Measurements from ENCODE around the gene CT47A1.
"Not testable (repeated sequence)": the region's sequence is repeated elsewhere in the genome, so short reads cannot be mapped to it uniquely, and the experiment has no call there.

CT47A1 gene

GRCh38 chrX:120985660-120986059 is at the start of gene CT47A1:
TSS of gene CT47A1 (minus strand) at chrX:120985760. CDS start at chrX:120985529, 231 bp downstream.
- DNase-seq = not testable (repeated sequence)

GRCh38 chrX:121032531-121032930 is 47.0 kb upstream of the CT47A1 start:
- no peak for DNase-seq

GRCh38 chrX:121030083-121030482 is 44.5 kb upstream of the CT47A1 start:
- no peak for DNase-seq

- DNase-seq = no peak
Measured at GRCh38 chrX:121028419-121028818, 42.9 kb upstream of the CT47A1 start.

GRCh38 chrX:121014826-121015225 is 29.3 kb upstream of the CT47A1 start:
- DNase-seq = no peak

- no peak for DNase-seq
Measured at GRCh38 chrX:121013897-121014455, 28.4 kb upstream of the CT47A1 start.

GRCh38 chrX:121011254-121011653 is 25.7 kb upstream of the CT47A1 start:
- no peak for DNase-seq

- no peak for DNase-seq
Measured at GRCh38 chrX:121010218-121010617, 24.7 kb upstream of the CT47A1 start.

- DNase-seq = no peak
Measured at GRCh38 chrX:121009764-121010163, 24.2 kb upstream of the CT47A1 start.

- no peak for DNase-seq
Measured at GRCh38 chrX:121008920-121009319, 23.4 kb upstream of the CT47A1 start.

GRCh38 chrX:121000589-121000988 is 15.0 kb upstream of the CT47A1 start:
- no peak for DNase-seq

- no peak for DNase-seq
Measured at GRCh38 chrX:120999413-120999812, 13.9 kb upstream of the CT47A1 start.

- DNase-seq = not testable (repeated sequence)
Measured at GRCh38 chrX:120956500-120956899, 29.1 kb downstream of the CT47A1 start, which contains the start of gene CT47A7. TSS of gene CT47A7 (minus strand) at chrX:120956600. CDS start at chrX:120956345, 255 bp downstream.
